GM11168 (cell line): Measurements from ENCODE around the gene EDAR.

Experiments used
- in situ Hi-C: fragments of 300-500 bp; cut with MboI; formaldehyde crosslinking; loops from one replicate; pipeline ENCODE4 v1.12.0; 2022; ENCODE audit warnings: low sequenced_read_pairs; ENCODE audit not compliant: unreplicated experiment

EDAR gene

GRCh38 chr2:108942888-108943287 lies 46.1 kb downstream of the EDAR start:
- in situ Hi-C loops, result no loop called here

GRCh38 chr2:108942231-108942825 lies 46.7 kb downstream of the EDAR start:
- in situ Hi-C loops, result no loop called here

- in situ Hi-C loops, result no loop called here
Measured at GRCh38 chr2:108941767-108942166, 47.3 kb downstream of the EDAR start.

GRCh38 chr2:108941161-108941665 lies 47.8 kb downstream of the EDAR start:
- in situ Hi-C loops, result no loop called here

GRCh38 chr2:108940156-108940555 lies 48.9 kb downstream of the EDAR start:
- in situ Hi-C loops, result no loop called here

GRCh38 chr2:108938077-108938710 lies 50.8 kb downstream of the EDAR start:
- in situ Hi-C loops, result no loop called here

- in situ Hi-C loops, result no loop called here
Measured at GRCh38 chr2:108937367-108938017, 51.5 kb downstream of the EDAR start.

- in situ Hi-C loops, result no loop called here
Measured at GRCh38 chr2:108936866-108937265, 52.2 kb downstream of the EDAR start.

GRCh38 chr2:108936076-108936864 lies 52.8 kb downstream of the EDAR start:
- in situ Hi-C loops, result no loop called here

GRCh38 chr2:108935271-108935741 lies 53.7 kb downstream of the EDAR start:
- in situ Hi-C loops, result no loop called here

- in situ Hi-C loops, result no loop called here
Measured at GRCh38 chr2:108934583-108935245, 54.3 kb downstream of the EDAR start.

GRCh38 chr2:108934151-108934550 lies 54.9 kb downstream of the EDAR start:
- in situ Hi-C loops, result no loop called here

GRCh38 chr2:108933691-108934117 lies 55.3 kb downstream of the EDAR start:
- in situ Hi-C loops, result no loop called here

- in situ Hi-C loops, result no loop called here
Measured at GRCh38 chr2:108932736-108933332, 56.2 kb downstream of the EDAR start.

- in situ Hi-C loops, result no loop called here
Measured at GRCh38 chr2:108931372-108931771, 57.6 kb downstream of the EDAR start.

GRCh38 chr2:108929807-108930425 lies 59.1 kb downstream of the EDAR start:
- in situ Hi-C loops, result no loop called here

GRCh38 chr2:108928660-108929377 lies 60.2 kb downstream of the EDAR start:
- in situ Hi-C loops, result no loop called here

GRCh38 chr2:108927936-108928659 lies 60.9 kb downstream of the EDAR start:
- in situ Hi-C loops, result no loop called here
